GM23338 (cell line): ENCODE measurements around the gene NENF. TPM values are rescaled to one million over a fixed set of nuclear protein-coding genes. Genes with fewer than 3 reads are reported as not detected.
"Not testable (repeated sequence)": the region's sequence is repeated elsewhere in the genome, so short reads cannot be mapped to it uniquely, and the experiment has no call there.

ENCODE experiments used
- ATAC-seq: fragments of 200-7000 bp; cut with Tn5 transposase; 3 replicates; pipeline ENCODE4 v1.9.1; 2020
- DNase-seq: peaks from one replicate; pipeline ENCODE4 v3.0.0-alpha.2; 2015; ENCODE audit warnings: low spot score
- H2AFZ ChIP-seq: fragments of 200-600 bp; sonication (generic); 2 replicates; pipeline ENCODE4 v1.8.0; 2016; ENCODE audit warnings: antibody characterized with exemption, mild to moderate bottlenecking, moderate library complexity
- H3F3A ChIP-seq: fragments of 200-600 bp; sonication (generic); replicated peaks from 2 replicates; pipeline ENCODE4 v1.8.0; 2017; ENCODE audit warnings: antibody characterized with exemption, mixed run types, low read depth
- H3K27ac ChIP-seq: fragments of 200-600 bp; sonication (generic); 2 replicates; pipeline ENCODE4 v1.6.1; 2016; ENCODE audit warnings: low read depth
- H3K27me3 ChIP-seq: fragments of 200-600 bp; sonication (generic); 2 replicates; pipeline ENCODE4 v1.8.0; 2016; ENCODE audit warnings: mild to moderate bottlenecking, mixed run types, moderate library complexity; ENCODE audit not compliant: insufficient read depth
- H3K36me3 ChIP-seq: fragments of 200-600 bp; sonication (generic); 2 replicates; pipeline ENCODE4 v1.8.0; 2016; ENCODE audit warnings: mild to moderate bottlenecking; ENCODE audit not compliant: insufficient read depth
- H3K4me1 ChIP-seq: fragments of 200-600 bp; sonication (generic); 2 replicates; pipeline ENCODE4 v1.8.0; 2016; ENCODE audit warnings: mild to moderate bottlenecking, moderate library complexity; ENCODE audit not compliant: insufficient read depth
- H3K4me2 ChIP-seq: fragments of 200-600 bp; sonication (generic); 2 replicates; pipeline ENCODE4 v1.7.1; 2017; ENCODE audit warnings: mixed run types
- H3K4me3 ChIP-seq: fragments of 200-600 bp; sonication (generic); 2 replicates; pipeline ENCODE4 v1.6.1; 2016; ENCODE audit warnings: mixed run types
- H3K79me2 ChIP-seq: fragments of 200-600 bp; sonication (generic); replicated peaks from 2 replicates; pipeline ENCODE4 v1.8.0; 2017; ENCODE audit warnings: mild to moderate bottlenecking; ENCODE audit not compliant: insufficient read depth
- H3K9me2 ChIP-seq: fragments of 200-600 bp; sonication (generic); 2 replicates; pipeline ENCODE4 v1.8.0; 2017; ENCODE audit not compliant: insufficient read depth
- H4K20me1 ChIP-seq: fragments of 200-600 bp; sonication (generic); replicated peaks from 2 replicates; pipeline ENCODE4 v1.8.0; 2017; ENCODE audit warnings: mild to moderate bottlenecking; ENCODE audit not compliant: insufficient read depth
- H3K27ac Mint-ChIP-seq: 2 replicates; pipeline ENCODE4 v1.8.0; 2020; ENCODE audit warnings: inconsistent platforms, mild to moderate bottlenecking, moderate library complexity, mixed read lengths
- H3K27me3 Mint-ChIP-seq: 3 replicates; pipeline ENCODE4 v1.8.0; 2022; ENCODE audit warnings: low read depth, mild to moderate bottlenecking, moderate library complexity, mixed read lengths, inconsistent platforms; ENCODE audit not compliant: insufficient read depth, poor library complexity
- H3K36me3 Mint-ChIP-seq: 3 replicates; pipeline ENCODE4 v1.8.0; 2021; ENCODE audit warnings: low read depth, mild to moderate bottlenecking, inconsistent platforms, moderate library complexity, mixed read lengths
- H3K4me1 Mint-ChIP-seq: 3 replicates; pipeline ENCODE4 v1.8.0; 2020; ENCODE audit warnings: mild to moderate bottlenecking, inconsistent platforms, mixed read lengths
- H3K4me3 Mint-ChIP-seq: 3 replicates; pipeline ENCODE4 v1.8.0; 2021; ENCODE audit warnings: moderate library complexity, mild to moderate bottlenecking, inconsistent platforms, mixed read lengths
- H3K9me3 Mint-ChIP-seq: 3 replicates; pipeline ENCODE4 v1.8.0; 2020; ENCODE audit warnings: moderate library complexity, mild to moderate bottlenecking, inconsistent platforms, mixed read lengths
- CREB1 ChIP-seq: fragments of 250-450 bp; sonication (Bioruptor Pico); IDR thresholded peaks from 2 replicates; pipeline ENCODE4 v1.5.0; 2020; ENCODE audit warnings: low read depth, mild to moderate bottlenecking, moderate library complexity
- ETS1 ChIP-seq: IDR thresholded peaks from 2 replicates; pipeline ENCODE4 v1.6.1; 2016; ENCODE audit warnings: antibody characterized with exemption
- EZH2 ChIP-seq: fragments of 200-600 bp; sonication (generic); IDR thresholded peaks from one replicate; pipeline ENCODE4 v1.8.0; 2017; ENCODE audit warnings: antibody characterized with exemption, mild to moderate bottlenecking, low read depth; ENCODE audit not compliant: unreplicated experiment
- EZH2phosphoT487 ChIP-seq: fragments of 200-600 bp; sonication (generic); IDR thresholded peaks from one replicate; pipeline ENCODE4 v1.8.1; 2018; ENCODE audit warnings: antibody characterized with exemption; ENCODE audit not compliant: unreplicated experiment
- JUNB ChIP-seq: IDR thresholded peaks from one replicate; pipeline ENCODE4 v1.6.1; 2016; ENCODE audit warnings: antibody characterized with exemption; ENCODE audit not compliant: unreplicated experiment
- NANOG ChIP-seq: IDR thresholded peaks from 2 replicates; pipeline ENCODE4 v1.6.1; 2016; ENCODE audit warnings: antibody characterized with exemption, borderline replicate concordance
- POLR2AphosphoS5 ChIP-seq: IDR thresholded peaks from 2 replicates; pipeline ENCODE4 v1.6.1; 2016; ENCODE audit warnings: antibody characterized with exemption, low read depth
- REST ChIP-seq: IDR thresholded peaks from one replicate; pipeline ENCODE4 v1.6.1; 2018; ENCODE audit warnings: antibody characterized with exemption; ENCODE audit not compliant: unreplicated experiment
- STAT1 ChIP-seq: IDR thresholded peaks from one replicate; pipeline ENCODE4 v1.6.1; 2016; ENCODE audit warnings: antibody characterized with exemption; ENCODE audit not compliant: unreplicated experiment
- ZNF114 ChIP-seq: fragments of 250-450 bp; sonication (Bioruptor Pico); IDR thresholded peaks from 2 replicates; pipeline ENCODE4 v1.5.0; 2020; ENCODE audit warnings: mild to moderate bottlenecking, moderate library complexity
- ZNF331 ChIP-seq: fragments of 250-450 bp; sonication (Bioruptor Pico); IDR thresholded peaks from 2 replicates; pipeline ENCODE4 v1.5.0; 2020; ENCODE audit warnings: low read depth, mild to moderate bottlenecking, moderate library complexity
- ZNF462 ChIP-seq: fragments of 250-450 bp; sonication (Bioruptor Pico); IDR thresholded peaks from 2 replicates; pipeline ENCODE4 v1.5.0; 2020; ENCODE audit warnings: mild to moderate bottlenecking, moderate library complexity
- polyA plus RNA-seq: library from polyadenylated mRNA; unstranded; fragments of >200 nt; fragmentation: Nextera tagmentation; extraction: Ambion mirVana; gene quantifications from 2 replicates; pipeline ENCODE4 v1.2.1, GENCODE V29; 2016
- total RNA-seq: library from RNA; depleted of rRNA; stranded (reverse); fragments of >200 nt; shearing (Covaris generic); gene quantifications from 2 replicates; pipeline ENCODE4 v1.2.3, GENCODE V29; 2014

Gene NENF
- total and polyA plus RNA-seq, 2 experiments from 2014 or later: 27.6 to 60.7 TPM

- Mint-ChIP-seq H3K9me3 (peaks cover 48% of the 10 kb centered on the region), H3K27me3 (peaks cover 9% of the 10 kb centered on the region), H3K4me3 (no peak overlapping the region), H3K4me1 (no peaks in the 10 kb centered on the region), H3K27ac (no peak overlapping the region), H3K36me3 (peaks cover 86% of the 10 kb centered on the region)
- DNase-seq (no peak), ATAC-seq (no peak)
- H3K4me1 ChIP-seq: no peaks in the 10 kb centered on the region
- H3K27ac ChIP-seq: no peak overlapping the region
- no peak overlapping the region for H3K4me2 ChIP-seq
- peaks cover 40% of the 10 kb centered on the region for H3K36me3 ChIP-seq
- H3F3A ChIP-seq: no peaks in the 10 kb centered on the region
- no peaks in the 10 kb centered on the region for H3K27me3 ChIP-seq
- H3K9me2 ChIP-seq: no peaks in the 10 kb centered on the region
- H2AFZ ChIP-seq: no peak overlapping the region
- no peaks in the 10 kb centered on the region for H4K20me1 ChIP-seq
- TF ChIP-seq EZH2phosphoT487 (no peak), JUNB (no peak), ZNF331 (no peak), CREB1 (no peak), ZNF462 (CRISPR knock-in tag) (no peak), EZH2 (no peak), REST (no peak), NANOG (no peak), ETS1 (no peak), STAT1 (no peak), ZNF114 (CRISPR knock-in tag) (no peak), POLR2AphosphoS5 (no peak)
- H3K4me3 ChIP-seq: no peak overlapping the region
- H3K79me2 ChIP-seq: peaks cover 51% of the 10 kb centered on the region
Measured at GRCh38 chr1:212388985-212389716, 43.6 kb upstream of the NENF start.

- H3K9me2 ChIP-seq, H3K4me1 Mint-ChIP-seq, H3K27me3 ChIP-seq, ATAC-seq, H3K27me3 Mint-ChIP-seq, H3K4me1 ChIP-seq, H3K4me2 ChIP-seq, DNase-seq, H3K27ac Mint-ChIP-seq, H3K27ac ChIP-seq, H3K4me3 ChIP-seq, H3K4me3 Mint-ChIP-seq, H3F3A ChIP-seq, H4K20me1 ChIP-seq, H2AFZ ChIP-seq: not testable (repeated sequence)
- Histone ChIP-seq H3K36me3 (peaks cover 28% of the 10 kb centered on the region), H3K79me2 (peaks cover 71% of the 10 kb centered on the region)
- H3K9me3 Mint-ChIP-seq: peaks cover 53% of the 10 kb centered on the region
- peaks cover 83% of the 10 kb centered on the region for H3K36me3 Mint-ChIP-seq
Measured at GRCh38 chr1:212395678-212396437, 36.9 kb upstream of the NENF start.
